ENCODE results near the gene ATG7.

DNA sequence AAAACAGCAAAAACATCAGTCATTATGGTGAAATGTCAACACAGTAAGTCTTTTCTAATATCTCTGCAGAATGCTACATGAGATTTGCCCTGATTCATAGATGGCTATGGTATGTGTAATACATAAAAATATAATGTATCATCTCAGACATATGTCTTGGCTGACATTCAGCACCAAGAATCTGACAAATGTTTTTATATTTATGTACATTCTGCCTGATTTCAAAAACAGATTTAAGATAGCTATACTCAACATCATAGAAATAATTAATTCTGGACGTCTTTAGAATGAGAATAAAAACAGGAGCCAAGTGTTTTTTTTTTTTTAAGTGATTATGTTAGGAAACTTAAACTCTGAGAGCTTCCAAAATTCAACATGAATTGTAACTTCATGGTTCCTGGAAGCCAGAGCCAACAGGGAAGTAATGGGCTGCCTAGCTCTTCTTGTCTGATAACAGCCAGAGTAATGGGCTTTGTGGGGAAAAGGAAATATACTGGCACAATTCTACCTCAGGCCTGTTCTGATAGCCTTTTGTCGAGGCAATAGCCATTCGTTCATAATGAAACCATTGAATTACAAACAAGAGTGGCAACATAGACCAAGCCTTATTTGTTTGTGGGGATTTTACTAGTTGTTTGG is 187.1 kb downstream of the ATG7 start:
- TF ChIP-seq, protein P1, sequence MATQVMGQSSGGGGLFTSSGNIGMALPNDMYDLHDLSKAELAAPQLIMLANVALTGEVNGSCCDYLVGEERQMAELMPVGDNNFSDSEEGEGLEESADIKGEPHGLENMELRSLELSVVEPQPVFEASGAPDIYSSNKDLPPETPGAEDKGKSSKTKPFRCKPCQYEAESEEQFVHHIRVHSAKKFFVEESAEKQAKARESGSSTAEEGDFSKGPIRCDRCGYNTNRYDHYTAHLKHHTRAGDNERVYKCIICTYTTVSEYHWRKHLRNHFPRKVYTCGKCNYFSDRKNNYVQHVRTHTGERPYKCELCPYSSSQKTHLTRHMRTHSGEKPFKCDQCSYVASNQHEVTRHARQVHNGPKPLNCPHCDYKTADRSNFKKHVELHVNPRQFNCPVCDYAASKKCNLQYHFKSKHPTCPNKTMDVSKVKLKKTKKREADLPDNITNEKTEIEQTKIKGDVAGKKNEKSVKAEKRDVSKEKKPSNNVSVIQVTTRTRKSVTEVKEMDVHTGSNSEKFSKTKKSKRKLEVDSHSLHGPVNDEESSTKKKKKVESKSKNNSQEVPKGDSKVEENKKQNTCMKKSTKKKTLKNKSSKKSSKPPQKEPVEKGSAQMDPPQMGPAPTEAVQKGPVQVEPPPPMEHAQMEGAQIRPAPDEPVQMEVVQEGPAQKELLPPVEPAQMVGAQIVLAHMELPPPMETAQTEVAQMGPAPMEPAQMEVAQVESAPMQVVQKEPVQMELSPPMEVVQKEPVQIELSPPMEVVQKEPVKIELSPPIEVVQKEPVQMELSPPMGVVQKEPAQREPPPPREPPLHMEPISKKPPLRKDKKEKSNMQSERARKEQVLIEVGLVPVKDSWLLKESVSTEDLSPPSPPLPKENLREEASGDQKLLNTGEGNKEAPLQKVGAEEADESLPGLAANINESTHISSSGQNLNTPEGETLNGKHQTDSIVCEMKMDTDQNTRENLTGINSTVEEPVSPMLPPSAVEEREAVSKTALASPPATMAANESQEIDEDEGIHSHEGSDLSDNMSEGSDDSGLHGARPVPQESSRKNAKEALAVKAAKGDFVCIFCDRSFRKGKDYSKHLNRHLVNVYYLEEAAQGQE (IDR thresholded peaks at IDR 0.05; ENCODE audit: low read depth, low read length), result no peak
- no peak for TF ChIP-seq BHLHE40 (IDR thresholded peaks at IDR 0.05; ENCODE audit: borderline replicate concordance in 1 of 2, low read depth in 2 of 2, low read length in 1 of 2)
- no peak for TF ChIP-seq NBN (IDR thresholded peaks at IDR 0.05)
- TF ChIP-seq CBFB (IDR thresholded peaks at IDR 0.05; ENCODE audit: low read depth), result no peak
- TF ChIP-seq POLR2A (IDR thresholded peaks at IDR 0.05; ENCODE audit: low read depth, low read length), result no peak
